ENCODE data around the gene PC. TPM values are rescaled to one million over a fixed set of nuclear protein-coding genes. Genes with fewer than 3 reads are reported as not detected.
"Not testable (repeated sequence)": the region's sequence is repeated elsewhere in the genome, so short reads cannot be mapped to it uniquely, and the experiment has no call there.

Gene PC, protein sequence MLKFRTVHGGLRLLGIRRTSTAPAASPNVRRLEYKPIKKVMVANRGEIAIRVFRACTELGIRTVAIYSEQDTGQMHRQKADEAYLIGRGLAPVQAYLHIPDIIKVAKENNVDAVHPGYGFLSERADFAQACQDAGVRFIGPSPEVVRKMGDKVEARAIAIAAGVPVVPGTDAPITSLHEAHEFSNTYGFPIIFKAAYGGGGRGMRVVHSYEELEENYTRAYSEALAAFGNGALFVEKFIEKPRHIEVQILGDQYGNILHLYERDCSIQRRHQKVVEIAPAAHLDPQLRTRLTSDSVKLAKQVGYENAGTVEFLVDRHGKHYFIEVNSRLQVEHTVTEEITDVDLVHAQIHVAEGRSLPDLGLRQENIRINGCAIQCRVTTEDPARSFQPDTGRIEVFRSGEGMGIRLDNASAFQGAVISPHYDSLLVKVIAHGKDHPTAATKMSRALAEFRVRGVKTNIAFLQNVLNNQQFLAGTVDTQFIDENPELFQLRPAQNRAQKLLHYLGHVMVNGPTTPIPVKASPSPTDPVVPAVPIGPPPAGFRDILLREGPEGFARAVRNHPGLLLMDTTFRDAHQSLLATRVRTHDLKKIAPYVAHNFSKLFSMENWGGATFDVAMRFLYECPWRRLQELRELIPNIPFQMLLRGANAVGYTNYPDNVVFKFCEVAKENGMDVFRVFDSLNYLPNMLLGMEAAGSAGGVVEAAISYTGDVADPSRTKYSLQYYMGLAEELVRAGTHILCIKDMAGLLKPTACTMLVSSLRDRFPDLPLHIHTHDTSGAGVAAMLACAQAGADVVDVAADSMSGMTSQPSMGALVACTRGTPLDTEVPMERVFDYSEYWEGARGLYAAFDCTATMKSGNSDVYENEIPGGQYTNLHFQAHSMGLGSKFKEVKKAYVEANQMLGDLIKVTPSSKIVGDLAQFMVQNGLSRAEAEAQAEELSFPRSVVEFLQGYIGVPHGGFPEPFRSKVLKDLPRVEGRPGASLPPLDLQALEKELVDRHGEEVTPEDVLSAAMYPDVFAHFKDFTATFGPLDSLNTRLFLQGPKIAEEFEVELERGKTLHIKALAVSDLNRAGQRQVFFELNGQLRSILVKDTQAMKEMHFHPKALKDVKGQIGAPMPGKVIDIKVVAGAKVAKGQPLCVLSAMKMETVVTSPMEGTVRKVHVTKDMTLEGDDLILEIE
- total RNA-seq = 13.5 TPM

- H3K27ac ChIP-seq = peak within 1 kb of the TSS; percentile 77 to 80
- intact Hi-C loops (cut with DNase I) = loop anchor here (1.0 to 5.0 kb wide), 5 partner anchors 12 to 159 kb away; partner anchors contain the start of genes KDM2A, LRFN4 and SYT12
- no peak for TF ChIP-seq CTCF (IDR thresholded peaks at IDR 0.05)
These were observed at the start of gene PC for GRCh38 chr11:66958232-66958955. PC (minus strand) TSS chr11:66958383; CDS start chr11:66872159, 86,224 bp downstream.

GRCh38 chr11:67007126-67007525, 48.9 kb upstream of the PC start:
- intact Hi-C loops (cut with DNase I) = no loop called here
- no peak for TF ChIP-seq CTCF (IDR thresholded peaks at IDR 0.05)
- Histone ChIP-seq H3K4me3 (no peak overlapping the region), H3K27ac (no peak overlapping the region), H3K9me3 (no peaks in the 10 kb centered on the region), H3K4me1 (no peaks in the 10 kb centered on the region), H3K27me3 (no peaks in the 10 kb centered on the region), H3K36me3 (no peaks in the 10 kb centered on the region)
- DNase-seq (ENCODE audit: low spot score in 2 of 2) = no peak

More at GRCh38 chr11:66958232-66958955, at the start of gene PC:
- H3K4me3 ChIP-seq = peak within 1 kb of the TSS; percentile 61 to 92
- no peaks in the 10 kb centered on the region for H3K27me3 ChIP-seq
- H3K4me1 ChIP-seq = peaks cover 0 to 15% of the 10 kb centered on the region in 2 donors
- peak; percentile 99 to 100 for DNase-seq (ENCODE audit: low spot score in 2 of 2)
- H3K36me3 ChIP-seq = no peaks in the 10 kb centered on the region
- no peaks in the 10 kb centered on the region for H3K9me3 ChIP-seq

- no peaks in the 10 kb centered on the region for H3K36me3 ChIP-seq
- intact Hi-C loops (cut with DNase I) = no loop called here
- TF ChIP-seq CTCF (IDR thresholded peaks at IDR 0.05) = no peak
- H3K4me3 ChIP-seq = no peak overlapping the region
- no peaks in the 10 kb centered on the region for H3K4me1 ChIP-seq
- DNase-seq (ENCODE audit: low spot score in 2 of 2) = no peak
- H3K27ac ChIP-seq = no peak overlapping the region
- H3K27me3 ChIP-seq = no peaks in the 10 kb centered on the region
- H3K9me3 ChIP-seq = no peaks in the 10 kb centered on the region
These were observed 48.1 kb upstream of the PC start for GRCh38 chr11:67006029-67006884.

- intact Hi-C loops (cut with DNase I); H3K4me1 ChIP-seq; DNase-seq (ENCODE audit: low spot score in 2 of 2); H3K36me3 ChIP-seq; H3K9me3 ChIP-seq; H3K27ac ChIP-seq; H3K27me3 ChIP-seq; H3K4me3 ChIP-seq: not testable (repeated sequence)
These were observed 47.0 kb upstream of the PC start for GRCh38 chr11:67005200-67005599.

- Histone ChIP-seq H3K4me3 (no peak overlapping the region), H3K27ac (no peak overlapping the region), H3K36me3 (no peaks in the 10 kb centered on the region), H3K4me1 (no peaks in the 10 kb centered on the region), H3K27me3 (no peaks in the 10 kb centered on the region), H3K9me3 (no peaks in the 10 kb centered on the region)
- intact Hi-C loops (cut with DNase I) = no loop called here
- no peak for DNase-seq (ENCODE audit: low spot score in 2 of 2)
- TF ChIP-seq CTCF (IDR thresholded peaks at IDR 0.05) = no peak
These were observed 44.8 kb upstream of the PC start for GRCh38 chr11:67002921-67003411.

Data from ascending aorta (tissue), 2 donors.